GM08714 (cell line): ENCODE results near the gene TSSK2.

ENCODE experiments used
- H3K4me3 ChIP-seq: fragments of 200-500 bp; sonication (Bioruptor generic); 2 replicates; pipeline ENCODE4 v1.5.1; 2014; ENCODE audit warnings: mild to moderate bottlenecking, low read length, inconsistent platforms
- ZNF274 ChIP-seq: IDR thresholded peaks from 2 replicates; pipeline ENCODE4 v1.6.1; 2012; ENCODE audit warnings: mild to moderate bottlenecking, low read depth, low read length

TSSK2 gene

DNA sequence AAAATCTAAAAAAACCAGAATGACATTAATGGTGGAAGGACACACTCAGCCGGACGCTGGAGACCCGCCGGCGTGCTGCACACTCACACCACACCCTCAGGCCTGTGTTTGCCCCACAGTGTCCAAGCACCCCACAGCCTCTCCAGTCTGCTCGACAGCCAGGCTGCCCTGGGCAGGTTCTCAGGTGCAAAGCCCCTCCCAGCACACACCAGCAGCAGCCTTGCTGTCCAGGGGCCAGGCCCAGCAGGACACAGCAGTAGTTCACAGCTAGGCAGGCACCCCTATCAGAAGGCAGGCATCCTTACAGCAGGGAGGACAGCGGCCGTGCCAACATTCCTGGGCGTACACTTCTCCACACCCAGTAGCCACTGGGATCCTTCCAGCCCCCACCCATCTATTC, 49.1 kb downstream of the TSSK2 start:
- TF ChIP-seq ZNF274, result no peak
- H3K4me3 ChIP-seq, result no peak overlapping the region

DNA sequence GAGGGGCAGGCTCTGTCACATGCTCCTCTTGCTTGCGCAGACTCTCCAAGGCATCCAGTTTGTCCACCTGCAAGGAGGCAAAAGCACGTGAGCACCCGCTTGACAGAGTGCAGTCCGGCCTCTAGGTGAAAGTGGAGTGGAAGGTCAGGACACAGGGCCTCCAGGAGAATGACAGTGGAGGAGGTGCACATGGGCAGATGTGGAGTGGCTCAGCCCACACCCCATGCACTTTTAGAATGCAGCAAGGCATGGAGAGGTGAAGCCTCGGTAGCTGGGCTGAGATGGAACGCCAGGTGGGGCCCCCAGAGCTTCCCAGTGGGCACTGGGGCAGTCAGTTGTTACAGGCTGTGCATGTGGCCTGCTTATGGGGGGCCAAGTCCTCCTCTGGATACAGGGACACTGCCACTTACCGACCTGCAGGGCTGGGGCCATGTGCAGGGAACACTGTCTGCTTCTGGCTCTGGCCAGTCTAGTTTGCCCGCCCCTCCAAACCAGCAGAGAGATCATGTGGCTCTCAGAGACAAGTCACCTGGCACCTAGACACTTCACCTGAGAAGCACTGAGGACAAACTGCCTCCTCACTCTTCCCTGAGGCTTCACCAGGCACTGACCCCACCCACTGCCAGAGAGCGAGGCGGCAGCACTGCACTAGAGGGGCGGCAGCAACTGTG, 49.8 kb downstream of the TSSK2 start:
- TF ChIP-seq ZNF274, result no peak
- H3K4me3 ChIP-seq, result no peak overlapping the region

DNA sequence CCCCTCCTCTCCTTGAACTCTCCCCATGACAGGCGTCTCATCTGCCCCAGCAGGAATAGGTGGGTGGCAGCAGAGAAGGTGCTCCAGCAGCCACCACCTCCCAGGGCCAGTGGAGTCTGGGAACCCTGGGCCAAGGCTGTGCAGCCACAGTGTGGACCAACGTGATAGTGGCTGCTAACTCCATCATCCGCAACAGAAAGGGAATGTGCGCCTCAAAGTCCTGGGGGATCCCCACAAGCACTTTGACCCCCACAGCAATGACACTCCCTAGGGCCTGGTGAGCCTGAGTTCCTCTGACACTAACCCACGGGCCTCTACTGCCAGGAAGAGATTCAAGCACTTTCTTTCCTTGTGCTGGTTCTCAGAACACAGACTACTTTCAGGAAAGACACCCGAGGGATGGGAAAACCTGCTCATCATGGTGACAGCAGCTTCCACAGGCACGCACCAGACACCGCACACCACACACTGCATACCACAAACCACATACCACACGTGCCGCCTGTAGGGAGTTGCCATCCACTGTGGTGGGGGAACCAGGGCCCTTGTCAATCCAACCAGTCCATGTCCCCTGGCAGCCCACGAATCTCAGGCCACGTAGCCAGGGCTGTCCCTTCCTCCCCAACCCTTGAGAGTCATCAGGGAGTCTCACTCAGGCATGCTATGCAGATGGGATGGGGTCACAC, 50.8 kb downstream of the TSSK2 start:
- H3K4me3 ChIP-seq, result no peak overlapping the region
- no peak for TF ChIP-seq ZNF274
